ENCODE data around the gene DUSP15.

DNA sequence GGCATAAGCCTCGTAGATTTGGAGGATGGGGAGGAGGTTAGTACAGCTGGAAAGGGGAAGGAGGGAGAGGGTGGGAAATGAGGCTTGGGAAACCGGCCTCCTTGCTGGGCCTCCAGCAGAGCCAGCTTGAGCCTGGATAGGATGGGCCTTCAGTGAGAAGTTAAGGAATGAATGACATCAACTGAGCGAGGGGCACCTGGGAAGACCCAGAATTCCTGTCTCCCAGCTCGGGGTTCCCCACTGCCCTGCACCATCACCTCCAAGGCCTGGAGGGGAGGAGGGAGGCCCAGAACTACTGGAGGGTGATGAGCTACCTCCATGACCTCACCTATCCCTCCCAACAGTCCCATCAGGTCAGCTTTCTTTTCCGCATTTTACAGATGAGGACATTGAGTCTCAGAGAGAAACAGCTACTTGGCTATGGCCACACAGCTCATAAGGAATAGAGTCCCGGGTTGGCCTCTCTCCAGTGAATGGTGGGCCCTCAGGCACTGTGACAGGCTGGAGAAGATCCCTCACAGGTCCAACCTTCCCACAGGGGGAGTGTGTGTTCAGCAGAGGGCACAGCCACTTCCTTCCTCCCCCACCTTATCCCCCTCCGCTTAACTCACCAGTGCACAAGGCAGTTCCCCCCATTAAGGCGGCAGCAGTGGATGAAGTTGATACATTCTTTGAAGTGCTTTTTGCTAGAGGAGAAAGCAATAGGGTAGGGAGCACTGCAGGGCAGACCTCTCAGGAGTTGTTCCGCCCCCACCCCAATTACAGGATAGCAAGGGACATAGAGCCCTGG, 6.8 kb downstream of the DUSP15 start:
- no peak for TF ChIP-seq CTCF (IDR thresholded peaks at IDR 0.05)
- no peak for TF ChIP-seq POLR2A (IDR thresholded peaks at IDR 0.05)

Measured in adrenal gland (tissue), 5 donors.